CD4-positive, alpha-beta T cell treated with Interleukin-17A for 1 hour (primary cell): Measurements from ENCODE around the gene SLC49A3.
"Not testable (repeated sequence)": the region's sequence is repeated elsewhere in the genome, so short reads cannot be mapped to it uniquely, and the experiment has no call there.

ENCODE experiments used
- DNase-seq: peaks from one replicate; pipeline ENCODE4 v3.0.0-alpha.2; 2020

Gene SLC49A3

GRCh38 chr4:721261-722168 is 32.6 kb upstream of the SLC49A3 start:
- no peak for DNase-seq

GRCh38 chr4:720111-720860 is 31.3 kb upstream of the SLC49A3 start:
- DNase-seq, result no peak

- DNase-seq, result no peak
These were observed 29.5 kb upstream of the SLC49A3 start for GRCh38 chr4:718460-718859.

GRCh38 chr4:717601-718320 is 28.8 kb upstream of the SLC49A3 start:
- DNase-seq, result no peak

GRCh38 chr4:714087-714486 is 25.1 kb upstream of the SLC49A3 start:
- DNase-seq, result no peak

- DNase-seq, result no peak
These were observed 24.1 kb upstream of the SLC49A3 start for GRCh38 chr4:712916-713632.

GRCh38 chr4:712093-712492 is 23.1 kb upstream of the SLC49A3 start:
- no peak for DNase-seq

- no peak for DNase-seq
These were observed 22.0 kb upstream of the SLC49A3 start for GRCh38 chr4:710916-711315.

GRCh38 chr4:710116-710515 is 21.2 kb upstream of the SLC49A3 start:
- DNase-seq, result no peak

- DNase-seq, result no peak
These were observed 20.4 kb upstream of the SLC49A3 start for GRCh38 chr4:709348-709747.

GRCh38 chr4:708631-708933 is 19.6 kb upstream of the SLC49A3 start:
- DNase-seq, result no peak

- no peak for DNase-seq
These were observed 19.1 kb upstream of the SLC49A3 start for GRCh38 chr4:707929-708630.

- DNase-seq, result no peak
These were observed 18.1 kb upstream of the SLC49A3 start for GRCh38 chr4:706834-707598.

- DNase-seq, result not testable (repeated sequence)
These were observed 17.2 kb upstream of the SLC49A3 start for GRCh38 chr4:706083-706633.

GRCh38 chr4:705278-706082 is 16.5 kb upstream of the SLC49A3 start, which contains the start of gene PCGF3:
PCGF3 (plus strand) TSS chr4:705832; CDS start chr4:733681, 27,849 bp downstream.
- peak; percentile 96 for DNase-seq

GRCh38 chr4:704971-705277 is 16.0 kb upstream of the SLC49A3 start:
- no peak for DNase-seq

GRCh38 chr4:704198-704891 is 15.4 kb upstream of the SLC49A3 start:
- DNase-seq, result no peak

- no peak for DNase-seq
These were observed 14.6 kb upstream of the SLC49A3 start for GRCh38 chr4:703336-704197.

GRCh38 chr4:702618-703048 is 13.7 kb upstream of the SLC49A3 start:
- no peak for DNase-seq
